Fibroblast of the aortic adventitia (primary cell): ENCODE data around the gene CYBRD1. TPM values are rescaled to one million over a fixed set of nuclear protein-coding genes. Genes with fewer than 3 reads are reported as not detected.
A peak's percentile ranks its signal among the peaks of the same experiment; 100 is the strongest.

Experiments used
- DNase-seq: peaks from one replicate; pipeline ENCODE4 v3.0.0-alpha.2; 2010; ENCODE audit warnings: low read depth
- H3K4me3 ChIP-seq: 2 replicates; pipeline ENCODE4 v1.5.1; 2011; ENCODE audit warnings: low read depth, mild to moderate bottlenecking, control low read depth, low read length, moderate library complexity
- total RNA-seq: library from RNA; depleted of rRNA; stranded (reverse); fragments of >200 nt; gene quantifications from 2 replicates; pipeline ENCODE4 v1.2.3, GENCODE V29; 2012; ENCODE audit warnings: low replicate concordance
- TF ChIP-seq, protein P1 (sequence below): IDR thresholded peaks from 2 replicates; pipeline ENCODE4 v1.5.1; 2011; ENCODE audit warnings: mild to moderate bottlenecking, low read length, control low read depth, inconsistent platforms; ENCODE audit not compliant: insufficient read depth

The CYBRD1 gene, protein sequence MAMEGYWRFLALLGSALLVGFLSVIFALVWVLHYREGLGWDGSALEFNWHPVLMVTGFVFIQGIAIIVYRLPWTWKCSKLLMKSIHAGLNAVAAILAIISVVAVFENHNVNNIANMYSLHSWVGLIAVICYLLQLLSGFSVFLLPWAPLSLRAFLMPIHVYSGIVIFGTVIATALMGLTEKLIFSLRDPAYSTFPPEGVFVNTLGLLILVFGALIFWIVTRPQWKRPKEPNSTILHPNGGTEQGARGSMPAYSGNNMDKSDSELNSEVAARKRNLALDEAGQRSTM
- 412 and 741 TPM in 2 replicates for total RNA-seq

DNA sequence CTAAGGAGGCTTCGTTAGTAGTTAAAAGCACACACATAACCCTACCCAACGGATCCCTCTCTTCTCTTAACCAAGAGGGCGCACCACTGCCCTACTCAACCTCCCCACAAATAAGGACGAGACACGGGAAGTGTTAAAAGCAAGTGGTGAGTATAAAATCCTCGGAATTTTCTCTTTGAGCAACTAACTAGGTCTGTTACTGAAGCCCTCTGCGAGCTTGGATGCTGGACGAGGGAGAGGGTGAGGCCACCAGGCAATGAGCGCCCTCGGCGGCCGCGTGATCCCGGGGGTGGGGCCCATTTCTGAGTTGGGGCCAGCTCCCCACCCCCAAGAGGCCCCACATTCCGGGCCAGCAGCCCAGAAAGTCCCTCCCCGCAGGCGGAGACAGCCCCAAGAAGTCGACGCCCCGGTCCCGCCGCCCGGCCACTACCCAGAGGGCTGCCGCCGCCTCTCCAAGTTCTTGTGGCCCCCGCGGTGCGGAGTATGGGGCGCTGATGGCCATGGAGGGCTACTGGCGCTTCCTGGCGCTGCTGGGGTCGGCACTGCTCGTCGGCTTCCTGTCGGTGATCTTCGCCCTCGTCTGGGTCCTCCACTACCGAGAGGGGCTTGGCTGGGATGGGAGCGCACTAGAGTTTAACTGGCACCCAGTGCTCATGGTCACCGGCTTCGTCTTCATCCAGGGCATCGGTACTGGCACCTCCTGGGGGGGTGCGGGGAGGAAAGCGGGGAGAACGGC lies at the start of gene CYBRD1:
Gene CYBRD1, plus strand, starts transcription at position 423 of the 736 bp plus-strand sequence. Its CDS starts 72 bp downstream, at position 495.
- peak within 1 kb of the TSS; percentile 95 for H3K4me3 ChIP-seq
- TF ChIP-seq, protein P1, sequence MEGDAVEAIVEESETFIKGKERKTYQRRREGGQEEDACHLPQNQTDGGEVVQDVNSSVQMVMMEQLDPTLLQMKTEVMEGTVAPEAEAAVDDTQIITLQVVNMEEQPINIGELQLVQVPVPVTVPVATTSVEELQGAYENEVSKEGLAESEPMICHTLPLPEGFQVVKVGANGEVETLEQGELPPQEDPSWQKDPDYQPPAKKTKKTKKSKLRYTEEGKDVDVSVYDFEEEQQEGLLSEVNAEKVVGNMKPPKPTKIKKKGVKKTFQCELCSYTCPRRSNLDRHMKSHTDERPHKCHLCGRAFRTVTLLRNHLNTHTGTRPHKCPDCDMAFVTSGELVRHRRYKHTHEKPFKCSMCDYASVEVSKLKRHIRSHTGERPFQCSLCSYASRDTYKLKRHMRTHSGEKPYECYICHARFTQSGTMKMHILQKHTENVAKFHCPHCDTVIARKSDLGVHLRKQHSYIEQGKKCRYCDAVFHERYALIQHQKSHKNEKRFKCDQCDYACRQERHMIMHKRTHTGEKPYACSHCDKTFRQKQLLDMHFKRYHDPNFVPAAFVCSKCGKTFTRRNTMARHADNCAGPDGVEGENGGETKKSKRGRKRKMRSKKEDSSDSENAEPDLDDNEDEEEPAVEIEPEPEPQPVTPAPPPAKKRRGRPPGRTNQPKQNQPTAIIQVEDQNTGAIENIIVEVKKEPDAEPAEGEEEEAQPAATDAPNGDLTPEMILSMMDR: no peak
- peak; percentile 93 for DNase-seq

DNA sequence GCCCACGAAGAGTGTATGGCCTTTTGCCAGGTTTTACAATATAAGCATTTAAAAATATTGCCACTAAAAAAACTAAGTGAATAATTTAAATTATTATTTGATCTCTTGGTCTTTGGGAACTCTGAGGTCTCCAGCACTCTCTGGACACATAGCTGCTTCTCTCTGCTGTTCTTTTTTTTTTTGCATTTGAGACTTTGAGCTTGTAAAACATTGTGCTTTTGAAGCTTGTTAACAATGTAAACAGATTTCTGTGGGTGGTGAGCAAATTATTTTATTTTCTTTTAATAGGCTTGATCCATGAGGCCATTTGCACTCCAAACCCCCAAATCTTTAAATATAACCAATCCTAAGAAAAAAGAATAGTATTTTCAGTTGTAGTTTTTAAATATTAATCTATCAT lies 46.3 kb upstream of the CYBRD1 start:
- no peak overlapping the region for H3K4me3 ChIP-seq
- no peak for DNase-seq
- TF ChIP-seq, protein P1: no peak

DNA sequence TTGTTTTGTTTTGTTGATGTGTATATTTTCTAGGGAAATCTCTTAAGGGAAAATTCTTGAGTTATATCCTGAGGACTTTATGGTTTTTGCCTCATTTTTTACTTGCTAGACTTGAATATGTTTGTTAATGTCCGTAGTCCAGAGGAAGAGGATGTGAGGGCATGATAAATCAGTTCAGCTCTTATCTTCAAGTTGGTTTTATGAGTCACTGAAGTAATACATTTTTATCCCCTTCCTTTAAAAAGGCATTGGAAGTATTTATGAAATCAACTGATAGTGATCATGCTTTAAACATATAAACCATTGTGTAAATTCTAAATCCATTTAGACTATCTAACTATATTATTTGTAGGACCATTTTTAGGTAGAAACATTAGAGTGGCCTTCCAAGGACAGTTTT lies 43.9 kb upstream of the CYBRD1 start:
- TF ChIP-seq, protein P1: no peak
- H3K4me3 ChIP-seq: no peak overlapping the region
- peak; percentile 66 for DNase-seq

DNA sequence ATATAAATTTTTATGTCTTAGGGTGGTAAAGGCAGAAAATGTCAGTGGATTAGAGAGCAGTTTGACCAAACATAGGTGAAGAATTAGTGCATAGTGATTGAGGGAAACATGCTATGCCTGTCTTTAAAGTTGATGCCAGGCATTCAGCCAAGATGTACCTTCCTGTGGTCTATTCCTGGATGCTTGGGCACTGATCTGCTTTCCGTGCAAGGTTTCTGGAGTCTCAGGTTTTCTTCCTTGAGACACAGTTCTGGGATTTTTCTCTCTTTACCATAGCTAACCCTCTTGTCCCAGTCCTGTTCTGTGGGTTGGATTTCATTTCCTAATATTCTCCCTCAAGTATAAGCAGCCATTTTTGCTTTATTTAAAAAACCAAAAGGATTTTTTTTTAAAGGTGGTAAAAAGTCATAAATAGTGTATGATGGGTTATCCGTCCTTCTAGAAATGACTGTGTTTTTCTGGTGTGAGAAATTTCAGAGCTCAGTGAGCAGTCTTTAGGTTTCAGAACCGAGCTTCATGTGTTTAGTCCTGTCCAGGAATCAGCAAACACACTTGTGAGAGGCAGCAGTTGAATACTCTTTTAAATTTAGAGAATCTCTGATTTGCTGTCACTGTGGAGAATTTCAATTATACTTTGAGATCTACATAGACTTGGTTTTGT lies 43.0 kb upstream of the CYBRD1 start:
- H3K4me3 ChIP-seq: no peak overlapping the region
- TF ChIP-seq, protein P1: no peak
- DNase-seq: no peak

GRCh38 chr2:171480908-171481307 lies 41.4 kb upstream of the CYBRD1 start:
- TF ChIP-seq, protein P1: no peak
- no peak overlapping the region for H3K4me3 ChIP-seq
- DNase-seq: no peak

GRCh38 chr2:171482308-171482707 lies 40.0 kb upstream of the CYBRD1 start:
- H3K4me3 ChIP-seq: no peak overlapping the region
- peak; percentile 16 for DNase-seq
- TF ChIP-seq, protein P1: no peak
